DND-41 (cell line): ENCODE data around the gene ZBTB48.

Experiments
- ATAC-seq: fragments of 200-7000 bp; cut with Tn5 transposase; 3 replicates; pipeline ENCODE4 v1.9.1; 2021; ENCODE audit warnings: low read depth; ENCODE audit not compliant: insufficient read depth
- DNase-seq: peaks from one replicate; pipeline ENCODE4 v3.0.0-alpha.2; 2020
- H2AFZ ChIP-seq: 2 replicates; pipeline ENCODE4 v1.6.0; 2012; ENCODE audit warnings: low read depth, low read length
- H3K27ac ChIP-seq: 2 replicates; pipeline ENCODE4 v1.5.1; 2012; ENCODE audit warnings: low read length, inconsistent platforms
- H3K27me3 ChIP-seq: fragments of 200-600 bp; sonication (generic); 2 replicates; pipeline ENCODE4 v1.6.0; 2012; ENCODE audit warnings: low read length, mild to moderate bottlenecking, inconsistent platforms; ENCODE audit not compliant: insufficient read depth, poor library complexity
- H3K36me3 ChIP-seq: 2 replicates; pipeline ENCODE4 v1.5.1; 2012; ENCODE audit warnings: low read length, inconsistent platforms; ENCODE audit not compliant: insufficient read depth
- H3K4me1 ChIP-seq: 2 replicates; pipeline ENCODE4 v1.5.1; 2012; ENCODE audit warnings: mild to moderate bottlenecking, low read length; ENCODE audit not compliant: insufficient read depth
- H3K4me2 ChIP-seq: 2 replicates; pipeline ENCODE4 v1.6.0; 2012; ENCODE audit warnings: mild to moderate bottlenecking, moderate library complexity, low read length, inconsistent platforms; ENCODE audit not compliant: insufficient read depth
- H3K4me3 ChIP-seq, 2 experiments: fragments of 200-600 bp in 1 of 2; shearing (Covaris generic) in 1 of 2; 2 replicates each; pipeline ENCODE4 v1.5.1; 2012 to 2016; ENCODE audit warnings: inconsistent platforms in 2 of 2, low read length in 2 of 2, mild to moderate bottlenecking in 2 of 2, low read depth in 1 of 2, moderate library complexity in 1 of 2
- H3K79me2 ChIP-seq: 2 replicates; pipeline ENCODE4 v1.6.0; 2012; ENCODE audit warnings: low read length, inconsistent platforms; ENCODE audit not compliant: insufficient read depth
- H3K9ac ChIP-seq: 2 replicates; pipeline ENCODE4 v1.6.0; 2012; ENCODE audit warnings: low read depth, mild to moderate bottlenecking, inconsistent platforms, low read length, moderate library complexity
- H3K9me3 ChIP-seq: 2 replicates; pipeline ENCODE4 v1.5.1; 2012; ENCODE audit warnings: low read length, moderate library complexity, mild to moderate bottlenecking, inconsistent platforms; ENCODE audit not compliant: insufficient read depth, severe bottlenecking
- H4K20me1 ChIP-seq: 2 replicates; pipeline ENCODE4 v1.6.0; 2012; ENCODE audit warnings: low read length; ENCODE audit not compliant: insufficient read depth
- EZH2 ChIP-seq: IDR thresholded peaks from 3 replicates; pipeline ENCODE4 v1.6.1; 2012; ENCODE audit warnings: borderline replicate concordance, low read depth, mild to moderate bottlenecking, moderate library complexity, low read length, inconsistent platforms; ENCODE audit not compliant: severe bottlenecking
- TF ChIP-seq, protein P1 (sequence below): IDR thresholded peaks from 2 replicates; pipeline ENCODE4 v1.5.1; 2012; ENCODE audit warnings: borderline replicate concordance, low read length, moderate library complexity, mild to moderate bottlenecking; ENCODE audit not compliant: poor library complexity, severe bottlenecking; ENCODE audit errors: extremely low read depth

ZBTB48 gene

DNA sequence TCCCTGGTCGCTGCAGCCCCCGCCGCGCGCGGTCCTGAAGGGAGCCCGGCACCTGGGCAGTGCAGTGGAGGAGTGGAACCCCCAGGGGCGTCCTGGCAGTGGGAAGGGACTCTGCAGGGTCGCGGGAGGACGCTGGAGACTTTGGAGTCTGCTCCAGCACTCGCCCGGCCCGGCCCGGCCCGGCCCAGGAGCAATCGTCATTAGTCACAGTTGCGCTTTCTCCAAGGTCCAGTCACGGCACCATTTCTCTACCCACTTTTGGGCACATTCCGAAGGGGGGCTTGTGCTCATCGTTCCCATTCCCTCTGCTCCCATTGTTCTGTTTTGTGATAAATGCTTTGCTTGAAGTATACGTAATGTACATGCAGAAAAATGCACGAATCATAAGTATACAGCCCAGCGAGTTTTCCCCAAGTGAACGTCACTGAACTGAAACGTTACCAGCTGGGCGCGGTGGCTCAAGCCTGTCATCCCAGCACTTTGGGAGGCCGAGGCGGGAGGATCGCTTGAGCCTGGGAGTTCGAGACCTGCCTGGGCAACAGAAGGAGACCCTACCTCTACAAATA, 45.9 kb downstream of the ZBTB48 start:
- peak overlapping the region; percentile 49 to 70; a peak in 3 of 4 replicates for H3K4me3 ChIP-seq
- TF ChIP-seq, protein P1, sequence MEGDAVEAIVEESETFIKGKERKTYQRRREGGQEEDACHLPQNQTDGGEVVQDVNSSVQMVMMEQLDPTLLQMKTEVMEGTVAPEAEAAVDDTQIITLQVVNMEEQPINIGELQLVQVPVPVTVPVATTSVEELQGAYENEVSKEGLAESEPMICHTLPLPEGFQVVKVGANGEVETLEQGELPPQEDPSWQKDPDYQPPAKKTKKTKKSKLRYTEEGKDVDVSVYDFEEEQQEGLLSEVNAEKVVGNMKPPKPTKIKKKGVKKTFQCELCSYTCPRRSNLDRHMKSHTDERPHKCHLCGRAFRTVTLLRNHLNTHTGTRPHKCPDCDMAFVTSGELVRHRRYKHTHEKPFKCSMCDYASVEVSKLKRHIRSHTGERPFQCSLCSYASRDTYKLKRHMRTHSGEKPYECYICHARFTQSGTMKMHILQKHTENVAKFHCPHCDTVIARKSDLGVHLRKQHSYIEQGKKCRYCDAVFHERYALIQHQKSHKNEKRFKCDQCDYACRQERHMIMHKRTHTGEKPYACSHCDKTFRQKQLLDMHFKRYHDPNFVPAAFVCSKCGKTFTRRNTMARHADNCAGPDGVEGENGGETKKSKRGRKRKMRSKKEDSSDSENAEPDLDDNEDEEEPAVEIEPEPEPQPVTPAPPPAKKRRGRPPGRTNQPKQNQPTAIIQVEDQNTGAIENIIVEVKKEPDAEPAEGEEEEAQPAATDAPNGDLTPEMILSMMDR = no peak
- TF ChIP-seq EZH2 = no peak
- no peaks in the 10 kb centered on the region for H3K27me3 ChIP-seq
- no peaks in the 10 kb centered on the region for H3K9me3 ChIP-seq
- H3K79me2 ChIP-seq = peaks cover 55% of the 10 kb centered on the region
- H2AFZ ChIP-seq = peak overlapping the region; percentile 73
- H3K4me1 ChIP-seq = peaks cover 25% of the 10 kb centered on the region
- DNase-seq (no peak), ATAC-seq (peak; percentile 41)
- peaks cover 75% of the 10 kb centered on the region for H3K36me3 ChIP-seq
- peak overlapping the region; percentile 76 for H3K4me2 ChIP-seq
- H3K27ac ChIP-seq = peak overlapping the region; percentile 58
- peaks cover 62% of the 10 kb centered on the region for H4K20me1 ChIP-seq
- H3K9ac ChIP-seq = peak overlapping the region; percentile 84

DNA sequence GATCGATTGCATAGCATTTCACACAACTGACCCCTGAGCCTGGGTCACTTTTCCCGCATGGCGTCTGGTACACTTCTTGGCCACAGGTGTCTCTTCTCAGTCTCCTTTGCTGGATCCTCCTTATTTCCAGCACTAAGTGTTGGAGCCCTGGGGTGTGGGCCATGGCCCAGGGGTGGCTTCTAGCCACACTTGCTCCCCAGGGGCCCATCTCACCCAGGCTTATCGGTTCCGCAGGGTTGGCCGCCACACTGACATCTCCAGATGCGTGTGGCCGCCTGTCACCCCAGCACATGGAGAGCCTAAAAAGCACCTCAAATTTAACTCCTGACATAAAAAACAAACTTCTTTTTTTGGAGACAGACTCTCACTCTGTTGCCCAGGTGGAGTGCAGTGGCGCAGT, 47.2 kb downstream of the ZBTB48 start:
- Histone ChIP-seq H4K20me1 (peaks cover 54% of the 10 kb centered on the region), H3K9ac (peak overlapping the region; percentile 84), H3K79me2 (peaks cover 55% of the 10 kb centered on the region), H3K36me3 (peaks cover 72% of the 10 kb centered on the region), H3K27ac (no peak overlapping the region), H3K4me2 (peak overlapping the region; percentile 76), H3K4me1 (peaks cover 25% of the 10 kb centered on the region), H3K4me3 (peak overlapping the region in 1 of 2 experiments; percentile 12; a peak in 1 of 4 replicates), H3K9me3 (no peaks in the 10 kb centered on the region), H3K27me3 (no peaks in the 10 kb centered on the region), H2AFZ (no peak overlapping the region)
- no peak for ATAC-seq
- no peak for DNase-seq
- TF ChIP-seq EZH2 = no peak
- TF ChIP-seq, protein P1 = no peak

DNA sequence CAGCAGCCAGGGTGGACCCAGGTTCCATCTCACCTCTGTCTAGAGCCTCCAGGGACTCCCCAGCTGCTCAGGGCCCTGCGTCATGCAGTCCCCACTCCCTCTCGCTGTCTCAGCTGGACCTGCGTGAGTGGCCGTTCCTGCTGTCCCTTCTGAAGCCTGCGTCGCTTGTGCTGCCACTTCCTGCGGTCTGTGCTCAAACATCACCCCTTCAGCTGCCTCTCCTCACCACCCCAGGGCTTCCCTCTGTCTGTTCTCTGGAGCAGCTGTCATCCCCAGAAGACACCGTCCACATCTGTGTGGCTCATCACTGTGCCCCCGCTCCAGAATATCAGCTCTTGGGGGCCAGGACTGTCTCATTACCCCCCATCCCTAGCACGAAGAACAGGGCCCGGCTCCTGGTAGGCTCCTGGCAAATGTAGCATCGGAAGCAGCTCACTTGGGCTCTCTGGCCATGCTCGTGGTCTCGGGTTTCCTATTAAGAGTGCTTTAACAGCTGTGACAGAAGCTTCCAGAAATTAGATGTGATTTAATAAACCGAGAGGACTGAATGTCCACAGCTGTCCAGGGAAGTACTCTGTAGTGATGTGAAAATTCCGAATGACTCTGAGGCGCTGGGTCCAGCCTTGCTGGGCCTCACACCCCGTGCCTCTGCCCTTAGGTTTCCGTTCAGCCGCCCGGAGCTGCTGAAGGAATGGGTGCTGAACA, 48.2 kb downstream of the ZBTB48 start:
- no peak for DNase-seq
- H4K20me1 ChIP-seq = peaks cover 54% of the 10 kb centered on the region
- no peak for ATAC-seq
- H3K27me3 ChIP-seq = no peaks in the 10 kb centered on the region
- H3K4me1 ChIP-seq = peaks cover 25% of the 10 kb centered on the region
- TF ChIP-seq, protein P1 = no peak
- no peak for TF ChIP-seq EZH2
- no peak overlapping the region for H2AFZ ChIP-seq
- H3K79me2 ChIP-seq = peaks cover 49% of the 10 kb centered on the region
- no peak overlapping the region for H3K27ac ChIP-seq
- H3K4me3 ChIP-seq = no peak overlapping the region
- H3K4me2 ChIP-seq = 0 out of 2 replicates have a peak overlapping the region, but pooled peaks have one; percentile 76
- H3K36me3 ChIP-seq = peaks cover 72% of the 10 kb centered on the region
- no peak overlapping the region for H3K9ac ChIP-seq
- H3K9me3 ChIP-seq = no peaks in the 10 kb centered on the region
